Panc1 (cell line): ENCODE results near the gene MMP23B. TPM values are rescaled to one million over a fixed set of nuclear protein-coding genes. Genes with fewer than 3 reads are reported as not detected.

Experiments
- ATAC-seq: fragments of 200-7000 bp; cut with Tn5 transposase; 2 replicates; pipeline ENCODE4 v1.9.1; 2020; ENCODE audit warnings: mild to moderate bottlenecking, moderate library complexity
- Bru-seq: library from RNA; stranded (reverse); fragments of 400-500 nt; gene quantifications from one replicate; lab custom pipeline; 2021; lab: Mats Ljungman, UMichigan
- BruChase-seq, 2 experiments: library from RNA; stranded (reverse); fragments of 400-500 nt; gene quantifications; one replicate each; lab custom pipeline; 2021; lab: Mats Ljungman, UMichigan
- BruUV-seq: library from RNA; stranded (reverse); fragments of 400-500 nt; replicated peaks from 2 replicates; lab custom pipeline; 2021; lab: Mats Ljungman, UMichigan
- CTCF ChIA-PET: fragments of 300-600 bp; sonication (Branson Sonifier 250); formaldehyde crosslinking; loops from one replicate; lab custom pipeline; 2022; ENCODE audit warnings: antibody characterized with exemption; lab: Charles Lee
- POLR2A ChIA-PET: fragments of 300-600 bp; sonication (Branson Sonifier 250); formaldehyde crosslinking; loops from one replicate; lab custom pipeline; 2022; ENCODE audit warnings: antibody characterized with exemption; lab: Charles Lee
- DNase-seq: peaks from one replicate; pipeline ENCODE4 v3.0.0-alpha.2; 2010; ENCODE audit warnings: low read depth, low spot score
- H3K27ac ChIP-seq: 2 replicates; pipeline ENCODE4 v1.5.1; 2011; ENCODE audit warnings: mild to moderate bottlenecking, low read length, inconsistent platforms
- H3K27me3 ChIP-seq: fragments of 200-500 bp; sonication (Bioruptor generic); 2 replicates; pipeline ENCODE4 v1.6.0; 2014; ENCODE audit warnings: low read length, inconsistent platforms; ENCODE audit not compliant: control insufficient read depth, insufficient read depth
- H3K36me3 ChIP-seq: fragments of 200-500 bp; sonication (Bioruptor generic); 2 replicates; pipeline ENCODE4 v1.5.1; 2014; ENCODE audit warnings: inconsistent platforms, mild to moderate bottlenecking, low read length, moderate library complexity; ENCODE audit not compliant: control insufficient read depth, insufficient read depth
- H3K4me1 ChIP-seq: 2 replicates; pipeline ENCODE4 v1.5.1; 2011; ENCODE audit warnings: inconsistent platforms, mild to moderate bottlenecking, low read length, moderate library complexity; ENCODE audit not compliant: control insufficient read depth, insufficient read depth
- H3K4me3 ChIP-seq, 2 experiments: 2 replicates each; pipeline ENCODE4 v1.5.1; 2011 to 2012; ENCODE audit warnings: low read depth in 2 of 2, low read length in 2 of 2, mild to moderate bottlenecking in 2 of 2, inconsistent platforms in 1 of 2, moderate library complexity in 1 of 2
- H3K9me3 ChIP-seq: fragments of 200-500 bp; sonication (Bioruptor generic); 2 replicates; pipeline ENCODE4 v1.5.1; 2014; ENCODE audit warnings: low read depth, mild to moderate bottlenecking, inconsistent platforms, low read length, moderate library complexity; ENCODE audit not compliant: control insufficient read depth, insufficient read depth
- CTCF ChIP-seq: fragments of 450-650 bp; IDR thresholded peaks from 2 replicates; pipeline ENCODE4 v1.5.1; 2017; ENCODE audit warnings: mild to moderate bottlenecking
- POLR2AphosphoS5 ChIP-seq: IDR thresholded peaks from 2 replicates; pipeline ENCODE4 v1.6.1; 2012; ENCODE audit warnings: mild to moderate bottlenecking, low read depth, low read length, moderate library complexity
- REST ChIP-seq, 2 experiments: IDR thresholded peaks; 2 replicates each; pipeline ENCODE4 v1.6.1; 2011 to 2012; ENCODE audit warnings: low read depth in 2 of 2, control low read depth in 1 of 2, low read length in 1 of 2, mild to moderate bottlenecking in 1 of 2, moderate library complexity in 1 of 2; ENCODE audit not compliant: insufficient read depth in 1 of 2
- SIN3A ChIP-seq: IDR thresholded peaks from 2 replicates; pipeline ENCODE4 v1.6.1; 2012; ENCODE audit warnings: low read depth, mild to moderate bottlenecking, low read length, moderate library complexity, borderline replicate concordance; ENCODE audit not compliant: insufficient read depth
- TCF7L2 ChIP-seq: IDR thresholded peaks from 2 replicates; pipeline ENCODE4 v1.6.1; 2011; ENCODE audit warnings: mild to moderate bottlenecking, low read depth, low read length, inconsistent platforms
- in situ Hi-C: cut with HindIII; loops from 2 replicates; pipeline ENCODE4 v1.10.0; 2016; ENCODE audit warnings: low sequenced_read_pairs, low pct_unique_long_range_greater_than_20kb
- intact Hi-C: fragments of 100-400 bp; cut with micrococcal nuclease; formaldehyde crosslinking; loops from one replicate; pipeline ENCODE4 v1.10.0; 2022; ENCODE audit not compliant: unreplicated experiment
- long read RNA-seq: library from polyadenylated mRNA; unstranded; transcript quantifications from one replicate; pipeline ENCODE4 v2.0.0, GENCODE V29; 2021; ENCODE audit not compliant: unreplicated experiment
- polyA plus RNA-seq: library from polyadenylated mRNA; unstranded; fragments of >200 nt; gene quantifications from one replicate; pipeline ENCODE4 v1.2.1, GENCODE V29; 2012; ENCODE audit warnings: missing spikeins; ENCODE audit not compliant: insufficient read length
- total RNA-seq: library from RNA; stranded (reverse); gene quantifications from one replicate; pipeline ENCODE4 v1.2.1, GENCODE V29; 2021; ENCODE audit not compliant: unreplicated experiment

The MMP23B gene
- 5.0 TPM for total RNA-seq
- polyA plus RNA-seq = 4.7 TPM
- Bru-seq, nascent RNA = not detected
- BruChase-seq, experiment 1, labeled RNA remaining after a 2-hour chase = percentile 25 among the genes with signal in this experiment
- BruChase-seq, experiment 2, labeled RNA remaining after a 6-hour chase = percentile 32 among the genes with signal in this experiment
- long read RNA-seq, partial matches to known transcripts = 0 of 4 reads
- long read RNA-seq, other reads (novel, unspliced or antisense) = 4 of 4 reads

GRCh38 chr1:1631782-1632420, at the start of gene MMP23B:
TSS of gene MMP23B (plus strand) at chr1:1632173. CDS start at chr1:1632219, 46 bp downstream.
- Histone ChIP-seq H3K4me1 (no peaks in the 10 kb centered on the region), H3K4me3 (no peak within 1 kb of the TSS), H3K27me3 (no peaks in the 10 kb centered on the region), H3K27ac (no peak within 1 kb of the TSS), H3K9me3 (no peaks in the 10 kb centered on the region), H3K36me3 (no peaks in the 10 kb centered on the region)
- ChIA-PET POLR2A (no interaction called here), CTCF (no interaction called here)
- ATAC-seq = no peak
- no peak for TF ChIP-seq CTCF
- no peak for TF ChIP-seq TCF7L2
- TF ChIP-seq POLR2AphosphoS5 = no peak
- no peak for TF ChIP-seq SIN3A
- TF ChIP-seq REST (IDR thresholded peaks at IDR 0.05; ENCODE audit: insufficient read depth in 1 of 2, low read depth in 2 of 2, low read length in 1 of 2) = no peak
- no TSS peak for BruUV-seq
- DNase-seq = no peak
- in situ Hi-C loops = no loop called here
- intact Hi-C loops = no loop called here

- DNase-seq = no peak
- ATAC-seq = no peak
- BruUV-seq = no TSS peak
- no peaks in the 10 kb centered on the region for H3K27me3 ChIP-seq
- H3K4me3 ChIP-seq = no peak overlapping the region
- in situ Hi-C loops = no loop called here
- CTCF ChIA-PET = no interaction called here
- no peak for TF ChIP-seq CTCF
- no peak for TF ChIP-seq REST (IDR thresholded peaks at IDR 0.05; ENCODE audit: insufficient read depth in 1 of 2, low read depth in 2 of 2, low read length in 1 of 2)
- no peak for TF ChIP-seq TCF7L2
- no peak for TF ChIP-seq POLR2AphosphoS5
- no peak for TF ChIP-seq SIN3A
- intact Hi-C loops = no loop called here
- H3K4me1 ChIP-seq = no peaks in the 10 kb centered on the region
- H3K27ac ChIP-seq = no peak overlapping the region
- no peaks in the 10 kb centered on the region for H3K9me3 ChIP-seq
- POLR2A ChIA-PET = no interaction called here
- no peaks in the 10 kb centered on the region for H3K36me3 ChIP-seq
These were observed 49.2 kb upstream of the MMP23B start for GRCh38 chr1:1582585-1583346.
